K562 (cell line): ENCODE results near the gene ADARB2. TPM values are rescaled to one million over a fixed set of nuclear protein-coding genes. Genes with fewer than 3 reads are reported as not detected.

Experiments
- ATAC-seq: fragments of 200-7000 bp; cut with Tn5 transposase; 3 replicates; pipeline ENCODE4 v1.9.1; 2020; ENCODE audit warnings: moderate library complexity
- BruUV-seq: library from RNA; stranded (reverse); fragments of 400-500 nt; replicated peaks from 2 replicates; lab custom pipeline; 2021; lab: Mats Ljungman, UMichigan
- CTCF ChIA-PET: fragments of 300-600 bp; formaldehyde crosslinking; extraction: SDS; loops from one replicate; lab custom pipeline; 2021; ENCODE audit warnings: low intra/inter-chr PET ratio; lab: Yijun Ruan, JAX
- POLR2A ChIA-PET: fragments of 300-600, 350-650 bp; sonication (Branson Sonifier 250); formaldehyde crosslinking; extraction: SDS; loops from one replicate; lab custom pipeline; 2021; ENCODE audit warnings: antibody characterized with exemption, inconsistent platforms; lab: Yijun Ruan, JAX
- DNase-seq, 4 experiments: peaks; one replicate each; pipeline versions ENCODE4 v3.0.0 to v3.0.0-alpha.2; 2011 to 2018; ENCODE audit warnings: low spot score in 3 of 4, mixed read lengths in 3 of 4; ENCODE audit errors: extremely low read depth in 1 of 4
- FAIRE-seq: peaks from 2 replicates; lab custom pipeline; 2011; peaks lifted over from hg19 to GRCh38; lab: Jason Lieb, UNC
- H2AFZ ChIP-seq: 2 replicates; pipeline ENCODE4 v1.6.0; 2011; ENCODE audit warnings: low read depth, low read length, control low read depth, inconsistent platforms
- H3K27ac ChIP-seq: fragments of 200-600 bp; 3 replicates; pipeline ENCODE4 v1.8.0; 2011; ENCODE audit warnings: low read depth, mild to moderate bottlenecking, control low read depth, inconsistent platforms, low read length, moderate library complexity, mixed read lengths; ENCODE audit errors: extremely low read depth
- H3K27me3 ChIP-seq, 2 experiments: fragments of 300-600 bp in 1 of 2; 2 replicates in 1 of 2; 3 replicates in 1 of 2; pipeline versions ENCODE4 v1.6.0 to v1.8.0; 2011; ENCODE audit warnings: inconsistent platforms in 2 of 2, low read length in 2 of 2, mild to moderate bottlenecking in 1 of 2, mixed read lengths in 1 of 2, moderate library complexity in 1 of 2; ENCODE audit not compliant: control insufficient read depth in 2 of 2, insufficient read depth in 2 of 2
- H3K36me3 ChIP-seq: fragments of 300-600 bp; 3 replicates; pipeline ENCODE4 v1.8.0; 2011; ENCODE audit warnings: mild to moderate bottlenecking, low read length, inconsistent platforms; ENCODE audit not compliant: control insufficient read depth, insufficient read depth
- H3K4me1 ChIP-seq, 2 experiments: fragments of 200-600 bp in 1 of 2; replicated peaks in 1 of 2; 2 replicates in 1 of 2; 3 replicates in 1 of 2; pipeline versions ENCODE4 v1.5.1 to v1.8.0; 2011; ENCODE audit warnings: inconsistent platforms in 2 of 2, low read length in 2 of 2, mild to moderate bottlenecking in 1 of 2, mixed read lengths in 1 of 2, moderate library complexity in 1 of 2; ENCODE audit not compliant: control insufficient read depth in 2 of 2, insufficient read depth in 2 of 2
- H3K4me2 ChIP-seq: 2 replicates; pipeline ENCODE4 v1.6.1; 2011; ENCODE audit warnings: low read length, control low read depth, inconsistent platforms, mixed read lengths; ENCODE audit not compliant: insufficient read depth
- H3K4me3 ChIP-seq: fragments of 200-600 bp; sonication (generic), shearing (Covaris generic); 2 replicates; pipeline ENCODE4 v1.5.1; 2016; ENCODE audit warnings: control low read depth, inconsistent platforms
- H3K79me2 ChIP-seq: fragments of 200-600 bp; 3 replicates; pipeline ENCODE4 v1.8.0; 2011; ENCODE audit warnings: low read length, inconsistent platforms; ENCODE audit not compliant: control insufficient read depth, insufficient read depth
- H3K9ac ChIP-seq, 2 experiments: 2 replicates each; pipeline versions ENCODE4 v1.6.0 to v1.6.1; 2011; ENCODE audit warnings: low read depth in 2 of 2, low read length in 2 of 2, control low read depth in 1 of 2, inconsistent platforms in 1 of 2, mild to moderate bottlenecking in 1 of 2, mixed read lengths in 1 of 2; ENCODE audit not compliant: insufficient read depth in 1 of 2
- H3K9me1 ChIP-seq: one replicate; pipeline ENCODE4 v1.6.0; 2011; ENCODE audit warnings: inconsistent platforms, mild to moderate bottlenecking, low read length, moderate library complexity; ENCODE audit not compliant: control insufficient read depth, insufficient read depth
- H3K9me3 ChIP-seq: replicated peaks from 2 replicates; pipeline ENCODE4 v1.5.1; 2011; ENCODE audit warnings: low read depth, low read length, inconsistent platforms; ENCODE audit not compliant: control insufficient read depth, insufficient read depth
- H4K20me1 ChIP-seq: replicated peaks from 2 replicates; pipeline ENCODE4 v1.6.1; 2011; ENCODE audit warnings: low read length, inconsistent platforms, mixed read lengths; ENCODE audit not compliant: control insufficient read depth, insufficient read depth
- FOS ChIP-seq: IDR thresholded peaks from 3 replicates; pipeline ENCODE4 v1.6.1; 2011; ENCODE audit not compliant: insufficient read length; ENCODE audit errors: extremely low read depth
- GATA2 ChIP-seq: sonication (generic); formaldehyde crosslinking; IDR thresholded peaks from 2 replicates; pipeline ENCODE4 v1.4.0; 2020; ENCODE audit warnings: mild to moderate bottlenecking, missing genetic modification reagents
- POU5F1 ChIP-seq: fragments of 150-350 bp; IDR thresholded peaks from 2 replicates; pipeline ENCODE4 v1.6.1; 2014; ENCODE audit warnings: borderline replicate concordance, low read length, low read depth, mild to moderate bottlenecking; ENCODE audit not compliant: partially characterized antibody
- RB1 ChIP-seq: fragments of 450-650 bp; IDR thresholded peaks from 2 replicates; pipeline ENCODE4 v1.6.1; 2017; ENCODE audit warnings: low read depth, mild to moderate bottlenecking
- RBM17 ChIP-seq: fragments of 200-400 bp; formaldehyde crosslinking; IDR thresholded peaks from 2 replicates; pipeline ENCODE4 v1.6.1; 2017; ENCODE audit warnings: low read depth, mild to moderate bottlenecking, low read length, borderline replicate concordance
- REST ChIP-seq, 2 experiments: fragments of 450-650 bp; formaldehyde crosslinking in 1 of 2; IDR thresholded peaks; 2 replicates each; pipeline versions ENCODE4 v1.4.0 to v1.6.1; 2014 to 2020; ENCODE audit warnings: mild to moderate bottlenecking in 2 of 2, borderline replicate concordance in 1 of 2, low read depth in 1 of 2
- TFAM ChIP-seq: fragments of 250-450 bp; sonication (Bioruptor Pico); conservative IDR thresholded peaks from 2 replicates; pipeline ENCODE4 v1.5.0; 2021; ENCODE audit warnings: mild to moderate bottlenecking, moderate library complexity
- ZNF445 ChIP-seq: fragments of 250-450 bp; sonication (Bioruptor Pico); IDR thresholded peaks from 2 replicates; pipeline ENCODE4 v1.4.0; 2020; ENCODE audit warnings: low read depth, mild to moderate bottlenecking, moderate library complexity
- ZNF644 ChIP-seq: fragments of 200-800 bp; sonication (Bioruptor generic); IDR thresholded peaks from 2 replicates; pipeline ENCODE4 v1.6.1; 2016; ENCODE audit warnings: low read depth, missing genetic modification characterization, missing compliant biosample characterization
- WGBS: fragments of 100-300 bp; shearing (Covaris generic); methylation state at CpG from one replicate; pipeline ENCODE4 v1.1.6; 2016; ENCODE audit warnings: low coverage, mixed read lengths; ENCODE audit not compliant: insufficient coverage; ENCODE audit errors: missing lambda C conversion rate; 5-methylcytosine and 5-hydroxymethylcytosine counted together
- in situ Hi-C: fragments of 300-500 bp; cut with MboI; formaldehyde crosslinking; loops from 4 replicates; pipeline ENCODE4 v1.15.0; 2018; ENCODE audit warnings: inconsistent platforms, mixed read lengths
- intact Hi-C: fragments of 100-400 bp; cut with micrococcal nuclease; formaldehyde crosslinking; loops from 2 replicates; pipeline ENCODE4 v1.14.2; 2022
- polyA plus RNA-seq, 8 experiments: library from polyadenylated mRNA; depleted of rRNA in 4 of 8; stranded (reverse) in 5 of 8; unstranded in 3 of 8; fragments of >200 nt; fragmentation: Nextera tagmentation in 2 of 8; fragmentation: Illumina TruSeq in 1 of 8; extraction: Ambion mirVana in 2 of 8; extraction: Trizol in 1 of 8; gene quantifications; 2 replicates each; pipeline versions ENCODE4 v1.2.1 to v1.2.3, GENCODE V29; 2011 to 2014; ENCODE audit warnings: inconsistent platforms in 1 of 8, missing spikeins in 1 of 8
- total RNA-seq, 7 experiments: library from RNA; depleted of rRNA in 6 of 7; stranded (reverse); fragments of >200 nt in 6 of 7; fragmentation: Illumina TruSeq in 2 of 7; extraction: Trizol in 2 of 7; gene quantifications; 2 replicates each; pipeline versions ENCODE4 v1.2.1 to v1.2.3, GENCODE V29; 2011 to 2021; ENCODE audit warnings: low replicate concordance in 1 of 7
- TF ChIP-seq, protein P1 (sequence below): fragments of 450-650 bp; formaldehyde crosslinking; IDR thresholded peaks from 2 replicates; pipeline ENCODE4 v1.4.0; 2022; ENCODE audit warnings: missing genetic modification characterization

ADARB2 gene
- total and polyA plus RNA-seq, 9 of the 15 experiments (the other 6 are each of a cell fraction or from before 2014, with no cell fraction given) = not detected

- TF ChIP-seq RB1 (no peak), TFAM (CRISPR knock-in tag) (no peak), ZNF644 (no peak), POU5F1 (no peak), ZNF445 (CRISPR knock-in tag) (no peak), FOS (no peak), GATA2 (CRISPR knock-in tag) (no peak), REST (IDR thresholded peaks at IDR 0.05; ENCODE audit: borderline replicate concordance) (no peak), REST (CRISPR knock-in tag; IDR thresholded peaks at IDR 0.05; ENCODE audit: low read depth) (no peak), RBM17 (no peak)
- TF ChIP-seq, protein P1, sequence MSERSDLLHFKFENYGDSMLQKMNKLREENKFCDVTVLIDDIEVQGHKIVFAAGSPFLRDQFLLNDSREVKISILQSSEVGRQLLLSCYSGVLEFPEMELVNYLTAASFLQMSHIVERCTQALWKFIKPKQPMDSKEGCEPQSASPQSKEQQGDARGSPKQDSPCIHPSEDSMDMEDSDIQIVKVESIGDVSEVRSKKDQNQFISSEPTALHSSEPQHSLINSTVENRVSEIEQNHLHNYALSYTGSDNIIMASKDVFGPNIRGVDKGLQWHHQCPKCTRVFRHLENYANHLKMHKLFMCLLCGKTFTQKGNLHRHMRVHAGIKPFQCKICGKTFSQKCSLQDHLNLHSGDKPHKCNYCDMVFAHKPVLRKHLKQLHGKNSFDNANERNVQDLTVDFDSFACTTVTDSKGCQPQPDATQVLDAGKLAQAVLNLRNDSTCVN (CRISPR knock-in tag) = no peak
- TF ChIP-seq, all 486 proteins: peak for 0
- H3K9me3 ChIP-seq = no peaks in the 10 kb centered on the region
- ATAC-seq (no peak), FAIRE-seq (no peak), DNase-seq (no peak)
- no peak overlapping the region for H3K27ac ChIP-seq
- H3K4me3 ChIP-seq = no peak overlapping the region
- in situ Hi-C loops (no loop called here), intact Hi-C loops (no loop called here)
- ChIA-PET CTCF (no interaction called here), POLR2A (no interaction called here)
- no peaks in the 10 kb centered on the region; a peak in 2 of 5 replicates for H3K27me3 ChIP-seq
- no peaks in the 10 kb centered on the region for H3K4me1 ChIP-seq
- no peak overlapping the region for H3K4me2 ChIP-seq
- WGBS = 10% methylated on average over 2 of the region's 2 CpGs
- H3K9me1 ChIP-seq = no peaks in the 10 kb centered on the region
- no peaks in the 10 kb centered on the region for H4K20me1 ChIP-seq
- BruUV-seq = no TSS peak
- H2AFZ ChIP-seq = no peak overlapping the region
- H3K79me2 ChIP-seq = no peaks in the 10 kb centered on the region
- H3K9ac ChIP-seq = no peak overlapping the region
- no peaks in the 10 kb centered on the region for H3K36me3 ChIP-seq
Observed at GRCh38 chr10:1491901-1492300, 245.4 kb downstream of the ADARB2 start.
